Esophagus muscularis mucosa (tissue), 3 donors: ENCODE results near the gene TGFBI.

Source experiments
- POLR2A ChIP-seq: fragments of 450-650 bp; IDR thresholded peaks from one replicate; pipeline ENCODE4 v1.6.1; 2017; ENCODE audit warnings: antibody characterized with exemption, moderate library complexity, mild to moderate bottlenecking, low read depth
- TF ChIP-seq, protein P1 (sequence below), 3 experiments: fragments of 200-600 bp in 2 of 3; fragments of 450-650 bp in 1 of 3; sonication (generic) in 2 of 3; IDR thresholded peaks; one replicate each; pipeline ENCODE4 v1.5.1; 2017 to 2019; ENCODE audit warnings: antibody characterized with exemption in 3 of 3, mild to moderate bottlenecking in 2 of 3, moderate library complexity in 1 of 3

- TF ChIP-seq, protein P1, sequence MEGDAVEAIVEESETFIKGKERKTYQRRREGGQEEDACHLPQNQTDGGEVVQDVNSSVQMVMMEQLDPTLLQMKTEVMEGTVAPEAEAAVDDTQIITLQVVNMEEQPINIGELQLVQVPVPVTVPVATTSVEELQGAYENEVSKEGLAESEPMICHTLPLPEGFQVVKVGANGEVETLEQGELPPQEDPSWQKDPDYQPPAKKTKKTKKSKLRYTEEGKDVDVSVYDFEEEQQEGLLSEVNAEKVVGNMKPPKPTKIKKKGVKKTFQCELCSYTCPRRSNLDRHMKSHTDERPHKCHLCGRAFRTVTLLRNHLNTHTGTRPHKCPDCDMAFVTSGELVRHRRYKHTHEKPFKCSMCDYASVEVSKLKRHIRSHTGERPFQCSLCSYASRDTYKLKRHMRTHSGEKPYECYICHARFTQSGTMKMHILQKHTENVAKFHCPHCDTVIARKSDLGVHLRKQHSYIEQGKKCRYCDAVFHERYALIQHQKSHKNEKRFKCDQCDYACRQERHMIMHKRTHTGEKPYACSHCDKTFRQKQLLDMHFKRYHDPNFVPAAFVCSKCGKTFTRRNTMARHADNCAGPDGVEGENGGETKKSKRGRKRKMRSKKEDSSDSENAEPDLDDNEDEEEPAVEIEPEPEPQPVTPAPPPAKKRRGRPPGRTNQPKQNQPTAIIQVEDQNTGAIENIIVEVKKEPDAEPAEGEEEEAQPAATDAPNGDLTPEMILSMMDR (IDR thresholded peaks at IDR 0.05), result no peak
- TF ChIP-seq POLR2A, result no peak
Observed at GRCh38 chr5:136098176-136098575, 69.4 kb downstream of the TGFBI start.
